Inflammatory macrophage treated with lipopolysaccharide for 1 hour (primary cell): ENCODE data around the gene UBL3.

Source experiments
- DNase-seq, 2 donors: peaks; one replicate each; pipeline ENCODE4 v3.0.0-alpha.2; 2020 to 2022

Gene UBL3

GRCh38 chr13:29856426-29856825 lies 6.0 kb upstream of the UBL3 start:
- peak; percentile 59 to 79 for DNase-seq

- no peak for DNase-seq
Observed at GRCh38 chr13:29855784-29856183, 5.4 kb upstream of the UBL3 start.

DNA sequence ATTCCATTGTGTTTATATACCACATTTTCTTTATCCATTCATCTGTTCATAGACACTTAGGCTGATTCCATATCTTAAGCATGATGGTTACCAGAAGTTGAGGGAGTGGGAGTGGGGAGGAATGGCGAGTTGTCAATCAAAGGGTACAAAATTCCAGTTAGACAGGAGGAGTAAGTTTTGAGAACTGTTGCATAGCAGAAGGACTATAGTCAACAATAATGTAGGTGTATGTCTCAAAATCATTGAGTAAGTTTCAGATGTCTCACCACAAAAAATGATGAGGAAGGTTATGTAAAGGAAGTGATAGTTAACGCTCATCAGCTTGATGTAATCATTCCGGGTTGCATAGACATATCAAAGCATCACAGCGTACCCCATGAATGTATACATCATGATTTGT lies 4.6 kb upstream of the UBL3 start:
- peak; percentile 44 to 69 for DNase-seq

- DNase-seq: no peak
Observed at GRCh38 chr13:29853131-29853530, 2.7 kb upstream of the UBL3 start.

DNA sequence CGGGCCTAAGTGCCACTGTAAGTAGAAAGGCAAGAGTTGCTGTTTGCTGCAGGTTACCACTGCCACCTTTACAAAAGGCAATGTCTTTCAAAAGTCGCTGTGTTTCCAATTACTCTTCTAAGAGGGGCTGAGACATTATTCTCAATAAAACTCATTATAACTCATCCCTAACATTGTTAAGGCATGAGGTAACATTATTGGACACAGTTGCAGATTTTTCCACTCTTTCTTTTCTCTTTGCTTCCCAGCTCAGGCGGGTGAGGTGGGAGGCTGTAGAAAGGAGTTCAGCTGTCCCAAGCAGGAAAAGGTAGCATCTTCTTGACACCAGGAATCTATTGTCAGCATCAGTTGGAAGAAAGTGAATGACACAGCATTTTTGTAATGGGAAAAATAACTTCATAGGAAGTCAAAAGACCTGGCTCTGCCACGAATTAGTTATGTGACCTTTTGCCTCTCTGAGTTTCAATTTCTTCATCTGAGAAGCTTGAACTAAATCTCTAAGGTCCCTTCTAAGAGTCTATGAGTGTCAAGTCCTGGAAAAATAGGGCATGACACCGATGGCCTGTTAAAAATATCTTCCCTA lies 2.1 kb upstream of the UBL3 start:
- no peak for DNase-seq

DNA sequence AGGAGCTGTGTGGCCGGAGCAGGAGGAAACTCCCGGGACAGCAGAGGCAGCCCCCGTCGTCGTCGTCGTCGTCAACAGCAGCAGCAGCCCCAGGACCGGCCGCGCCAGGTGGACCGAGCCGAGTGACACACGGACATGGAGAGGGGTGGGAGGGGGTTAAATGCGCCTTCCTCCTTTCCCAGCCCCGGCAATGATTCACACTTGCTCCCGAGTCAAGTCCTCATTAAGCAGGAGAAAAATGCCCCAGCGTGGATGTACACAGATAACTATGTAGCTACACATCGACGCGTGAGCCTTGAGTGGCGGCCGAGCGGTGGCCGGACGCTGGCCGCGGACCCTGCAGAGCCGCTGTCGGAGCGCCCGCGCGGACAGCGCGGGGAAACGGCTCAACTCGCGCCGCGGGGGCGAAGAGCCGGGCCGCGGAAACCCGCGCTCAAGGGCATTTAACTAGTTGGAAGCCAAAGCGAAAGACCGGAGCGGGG lies 645 bp downstream of the UBL3 start:
- DNase-seq: peak in 1 of 2 donors; percentile 65

GRCh38 chr13:29849071-29849631 lies 1.3 kb downstream of the UBL3 start:
- peak; percentile 87 to 91 for DNase-seq

GRCh38 chr13:29847501-29847983 lies 2.9 kb downstream of the UBL3 start:
- peak; percentile 29 to 40 for DNase-seq

- DNase-seq: no peak
Observed at GRCh38 chr13:29846475-29847256, 3.8 kb downstream of the UBL3 start.

- no peak for DNase-seq
Observed at GRCh38 chr13:29845440-29846056, 4.9 kb downstream of the UBL3 start.

DNA sequence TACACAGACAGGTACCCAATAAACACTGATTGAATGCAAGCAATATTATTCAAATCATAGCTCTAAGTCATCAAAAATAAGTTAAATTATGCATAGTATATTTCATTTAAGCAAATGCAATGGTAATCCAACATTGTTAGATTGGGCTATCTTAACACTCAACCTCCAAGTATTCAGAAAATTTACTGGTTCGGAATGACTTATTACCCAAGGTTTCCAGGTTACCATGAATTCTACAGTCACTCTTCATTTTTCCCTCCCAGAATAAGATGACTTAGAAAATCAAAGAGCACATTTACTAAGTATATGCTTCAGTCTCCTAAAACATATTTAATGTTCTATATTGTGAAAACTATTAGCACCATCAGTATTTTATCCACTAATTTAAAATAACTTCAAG lies 6.0 kb downstream of the UBL3 start:
- DNase-seq: no peak

GRCh38 chr13:29840585-29840984 lies 9.8 kb downstream of the UBL3 start:
- DNase-seq: no peak

- no peak for DNase-seq
Observed at GRCh38 chr13:29835280-29836061, 14.9 kb downstream of the UBL3 start.

- DNase-seq: no peak
Observed at GRCh38 chr13:29832761-29833298, 17.6 kb downstream of the UBL3 start.

GRCh38 chr13:29830000-29830399 lies 20.4 kb downstream of the UBL3 start:
- no peak for DNase-seq

DNA sequence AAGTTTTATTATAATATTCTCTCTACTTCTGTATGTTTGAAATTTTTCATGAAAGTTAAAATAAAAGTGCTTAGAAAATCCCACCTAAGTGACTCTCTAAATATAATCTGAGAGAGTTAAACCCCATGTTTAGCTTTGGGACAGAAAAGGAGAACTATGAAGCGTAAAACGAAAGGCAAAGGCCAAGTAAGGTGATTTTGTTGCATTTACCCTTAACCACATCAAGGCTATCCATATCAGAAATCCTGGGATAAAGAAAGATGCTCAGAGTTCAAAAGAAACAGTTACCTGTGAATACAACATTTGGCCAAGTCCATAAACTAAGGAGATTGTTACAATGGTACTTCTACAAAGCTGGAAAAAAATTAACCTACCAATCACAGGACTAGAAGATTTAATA lies 31.3 kb downstream of the UBL3 start:
- peak in 1 of 2 donors; percentile 8 for DNase-seq

DNA sequence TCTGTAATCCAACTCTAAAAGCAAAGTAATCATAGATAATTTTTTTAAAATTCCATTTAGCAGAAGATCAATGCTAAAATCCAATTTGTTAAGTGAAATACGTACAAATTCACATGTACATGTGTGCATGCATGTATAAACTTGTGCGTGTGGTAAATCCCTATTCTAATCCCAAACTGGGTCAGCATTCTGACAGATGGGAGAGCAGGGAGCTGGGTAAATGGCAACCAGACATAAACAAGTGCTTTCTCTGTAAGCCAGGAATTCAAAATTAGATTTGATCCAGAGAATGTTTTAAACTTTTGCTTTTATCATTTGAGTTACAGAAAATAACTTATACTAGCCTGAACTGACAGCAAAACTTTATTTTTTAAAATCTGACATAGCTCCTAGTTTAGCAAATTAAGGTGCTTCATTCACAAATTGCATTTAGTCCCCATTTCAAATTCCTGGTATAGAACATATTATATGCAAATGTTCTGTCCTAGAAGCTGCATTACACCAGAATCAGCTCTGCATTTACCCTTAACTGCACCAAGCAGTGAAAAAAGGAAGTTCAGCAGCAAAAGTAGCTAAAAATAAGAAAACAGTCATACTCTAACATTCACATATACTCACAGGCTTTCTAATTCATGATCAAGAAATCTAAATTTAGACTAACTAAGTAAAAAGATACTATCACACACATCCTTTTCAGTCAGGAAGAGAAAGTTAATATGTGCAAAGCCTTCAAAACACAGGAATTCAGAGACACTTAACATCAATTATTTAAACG lies 32.6 kb downstream of the UBL3 start:
- peak; percentile 66 to 83 for DNase-seq

DNA sequence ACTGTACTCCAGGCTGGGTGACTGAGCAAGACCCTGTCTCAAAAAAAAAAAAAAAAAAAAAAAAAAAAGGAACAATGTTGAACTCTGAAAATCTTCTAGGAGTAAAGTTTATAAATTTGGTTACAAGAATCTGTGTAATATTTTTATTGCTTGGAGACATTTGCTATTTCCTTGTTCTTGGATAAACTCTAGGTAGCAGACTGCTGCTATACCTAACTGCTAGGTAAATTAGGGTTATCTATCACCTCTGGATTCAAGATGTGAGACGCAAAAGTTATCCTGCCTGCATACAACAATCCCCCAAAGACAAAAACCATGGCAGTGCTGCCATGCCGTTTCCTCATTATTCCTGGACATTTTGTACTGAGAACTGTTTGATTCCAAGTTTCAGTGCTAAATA lies 33.7 kb downstream of the UBL3 start:
- no peak for DNase-seq

GRCh38 chr13:29815336-29815735 lies 35.1 kb downstream of the UBL3 start:
- no peak for DNase-seq

DNA sequence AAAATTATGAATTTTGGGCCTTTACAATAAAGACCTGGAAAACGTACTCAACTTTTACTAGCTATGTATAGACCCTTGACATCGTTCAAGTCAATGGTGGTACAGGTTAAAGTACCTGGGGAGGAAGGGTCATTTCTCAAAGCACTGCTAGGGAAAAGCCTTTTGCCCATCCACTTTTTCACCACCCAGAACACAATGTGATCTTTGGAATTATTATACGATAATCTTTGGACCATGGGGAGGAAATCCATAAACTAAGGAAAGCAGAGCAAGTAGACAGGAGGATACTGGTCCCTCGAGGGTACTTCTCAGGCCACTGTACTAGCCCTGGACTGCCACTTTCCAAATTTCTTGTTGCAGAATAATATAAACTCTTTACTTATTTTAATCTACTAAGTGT lies 39.5 kb downstream of the UBL3 start:
- DNase-seq: no peak

GRCh38 chr13:29810145-29810742 lies 40.2 kb downstream of the UBL3 start:
- DNase-seq: no peak
